Hepatocyte (in vitro differentiated cells): ENCODE results near the gene MPIG6B. TPM values are rescaled to one million over a fixed set of nuclear protein-coding genes. Genes with fewer than 3 reads are reported as not detected.

Experiments used
- DNase-seq: peaks from one replicate; pipeline ENCODE4 v3.0.0-alpha.2; 2016; ENCODE audit warnings: low spot score
- H2AFZ ChIP-seq: fragments of 200-600 bp; sonication (generic); 2 replicates; pipeline ENCODE4 v1.6.0; 2016; ENCODE audit warnings: antibody characterized with exemption, mild to moderate bottlenecking
- H3K27ac ChIP-seq: fragments of 200-600 bp; sonication (generic); 2 replicates; pipeline ENCODE4 v1.5.1; 2016; ENCODE audit warnings: mild to moderate bottlenecking
- H3K27me3 ChIP-seq: fragments of 200-600 bp; sonication (generic); 2 replicates; pipeline ENCODE4 v1.6.1; 2016
- H3K36me3 ChIP-seq: fragments of 200-600 bp; sonication (generic); replicated peaks from 2 replicates; pipeline ENCODE4 v1.5.1; 2016; ENCODE audit warnings: low read depth; ENCODE audit not compliant: insufficient read depth
- H3K4me1 ChIP-seq: fragments of 200-600 bp; sonication (generic); 2 replicates; pipeline ENCODE4 v1.5.1; 2016; ENCODE audit warnings: mild to moderate bottlenecking, moderate library complexity; ENCODE audit not compliant: insufficient read depth
- H3K4me2 ChIP-seq: fragments of 200-600 bp; sonication (generic); 2 replicates; pipeline ENCODE4 v1.6.0; 2016
- H3K4me3 ChIP-seq: fragments of 200-600 bp; sonication (generic); 2 replicates; pipeline ENCODE4 v1.5.1; 2016; ENCODE audit warnings: mild to moderate bottlenecking
- H3K79me2 ChIP-seq: fragments of 200-600 bp; sonication (generic); 2 replicates; pipeline ENCODE4 v1.6.0; 2017; ENCODE audit warnings: mild to moderate bottlenecking
- H3K9me2 ChIP-seq: fragments of 200-600 bp; sonication (generic); replicated peaks from 2 replicates; pipeline ENCODE4 v1.6.0; 2017; ENCODE audit warnings: mild to moderate bottlenecking; ENCODE audit not compliant: insufficient read depth
- H3K9me3 ChIP-seq: fragments of 200-600 bp; sonication (generic); 2 replicates; pipeline ENCODE4 v1.5.1; 2016; ENCODE audit warnings: low read depth, mild to moderate bottlenecking
- H4K20me1 ChIP-seq: fragments of 200-600 bp; sonication (generic); 2 replicates; pipeline ENCODE4 v1.6.0; 2016; ENCODE audit warnings: mild to moderate bottlenecking; ENCODE audit not compliant: insufficient read depth, poor library complexity, severe bottlenecking
- CTCF ChIP-seq: fragments of 200-600 bp; sonication (generic); IDR thresholded peaks from 2 replicates; pipeline ENCODE4 v1.5.1; 2016; ENCODE audit warnings: antibody characterized with exemption, mild to moderate bottlenecking; ENCODE audit not compliant: poor library complexity
- EZH2 ChIP-seq: fragments of 200-600 bp; sonication (generic); IDR thresholded peaks from 2 replicates; pipeline ENCODE4 v1.6.1; 2016; ENCODE audit warnings: antibody characterized with exemption, mild to moderate bottlenecking, borderline replicate concordance
- EZH2phosphoT487 ChIP-seq: fragments of 200-600 bp; sonication (generic); IDR thresholded peaks from one replicate; pipeline ENCODE4 v1.6.1; 2018; ENCODE audit warnings: antibody characterized with exemption, mild to moderate bottlenecking, low read depth, moderate library complexity; ENCODE audit not compliant: unreplicated experiment, severe bottlenecking
- WGBS: methylation state at CpG from one replicate; pipeline ENCODE4 v1.1.6; 2016; ENCODE audit warnings: low lambda C conversion rate; ENCODE audit errors: missing lambda C conversion rate; 5-methylcytosine and 5-hydroxymethylcytosine counted together
- polyA plus RNA-seq: library from polyadenylated mRNA; unstranded; fragments of >200 nt; fragmentation: Nextera tagmentation; extraction: Ambion mirVana; gene quantifications from 2 replicates; pipeline ENCODE4 v1.2.1, GENCODE V29; 2016
- total RNA-seq: library from RNA; depleted of rRNA; stranded (reverse); fragments of >200 nt; gene quantifications from 2 replicates; pipeline ENCODE4 v1.2.3, GENCODE V29; 2014

Gene MPIG6B
- total and polyA plus RNA-seq, 2 experiments from 2014 or later: not detected

DNA sequence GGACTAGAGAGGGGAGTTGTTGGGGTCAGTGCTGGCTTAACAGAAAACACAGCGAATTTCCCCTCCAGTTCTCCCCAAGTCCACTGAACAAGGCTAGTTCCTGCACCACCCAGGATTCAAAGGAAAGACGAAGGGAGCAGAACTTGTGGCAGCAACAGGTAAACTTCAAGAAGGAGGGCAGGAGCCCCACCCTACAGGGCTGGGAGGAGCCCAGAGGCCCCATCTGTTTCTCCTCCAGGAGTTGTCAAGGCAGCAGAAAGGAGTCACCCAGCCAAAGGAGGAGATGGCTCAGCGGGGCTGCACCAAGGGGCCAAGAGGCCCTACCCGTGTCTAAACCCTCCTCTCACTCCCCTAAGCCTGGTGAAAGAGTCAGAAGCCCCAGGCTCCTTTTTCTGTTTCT, 41.0 kb downstream of the MPIG6B start:
- no peaks in the 10 kb centered on the region for H3K36me3 ChIP-seq
- no peak for TF ChIP-seq CTCF
- no peak for TF ChIP-seq EZH2
- no peak for TF ChIP-seq EZH2phosphoT487
- H3K27ac ChIP-seq: no peak overlapping the region
- H3K9me3 ChIP-seq: no peaks in the 10 kb centered on the region
- no peaks in the 10 kb centered on the region for H3K79me2 ChIP-seq
- H4K20me1 ChIP-seq: no peaks in the 10 kb centered on the region
- H3K4me2 ChIP-seq: no peak overlapping the region
- H2AFZ ChIP-seq: no peak overlapping the region
- H3K27me3 ChIP-seq: no peaks in the 10 kb centered on the region
- WGBS: 76% methylated on average over 4 of the region's 4 CpGs
- H3K4me1 ChIP-seq: peaks cover 8% of the 10 kb centered on the region
- H3K4me3 ChIP-seq: no peak overlapping the region
- no peak for DNase-seq
- H3K9me2 ChIP-seq: no peaks in the 10 kb centered on the region

DNA sequence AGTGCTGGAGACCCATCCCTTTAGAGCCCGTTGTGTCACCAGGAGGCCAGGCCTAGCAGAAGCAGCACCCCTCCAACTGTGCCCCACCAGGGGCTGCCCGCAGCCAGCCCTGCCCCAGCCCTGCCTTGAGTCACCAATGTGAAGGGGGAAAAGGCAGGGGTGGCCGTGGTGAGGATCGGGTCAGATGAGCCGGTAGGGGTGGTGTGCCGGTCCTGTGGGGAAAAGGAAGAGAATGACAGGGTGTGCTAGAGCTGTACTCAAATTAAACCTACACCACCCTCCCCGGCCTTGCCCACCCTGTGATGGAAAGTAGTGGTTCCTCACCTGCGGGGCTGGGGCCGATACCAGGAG, 42.4 kb downstream of the MPIG6B start:
- no peaks in the 10 kb centered on the region for H4K20me1 ChIP-seq
- H3K27me3 ChIP-seq: no peaks in the 10 kb centered on the region
- TF ChIP-seq EZH2: no peak
- TF ChIP-seq EZH2phosphoT487: no peak
- no peak for TF ChIP-seq CTCF
- no peak overlapping the region for H2AFZ ChIP-seq
- no peak for DNase-seq
- no peaks in the 10 kb centered on the region for H3K36me3 ChIP-seq
- H3K4me1 ChIP-seq: peaks cover 8% of the 10 kb centered on the region
- H3K79me2 ChIP-seq: no peaks in the 10 kb centered on the region
- 92% methylated on average over 9 of the region's 9 CpGs for WGBS
- H3K4me2 ChIP-seq: no peak overlapping the region
- no peaks in the 10 kb centered on the region for H3K9me3 ChIP-seq
- no peaks in the 10 kb centered on the region for H3K9me2 ChIP-seq
- no peak overlapping the region for H3K27ac ChIP-seq
- no peak overlapping the region for H3K4me3 ChIP-seq

DNA sequence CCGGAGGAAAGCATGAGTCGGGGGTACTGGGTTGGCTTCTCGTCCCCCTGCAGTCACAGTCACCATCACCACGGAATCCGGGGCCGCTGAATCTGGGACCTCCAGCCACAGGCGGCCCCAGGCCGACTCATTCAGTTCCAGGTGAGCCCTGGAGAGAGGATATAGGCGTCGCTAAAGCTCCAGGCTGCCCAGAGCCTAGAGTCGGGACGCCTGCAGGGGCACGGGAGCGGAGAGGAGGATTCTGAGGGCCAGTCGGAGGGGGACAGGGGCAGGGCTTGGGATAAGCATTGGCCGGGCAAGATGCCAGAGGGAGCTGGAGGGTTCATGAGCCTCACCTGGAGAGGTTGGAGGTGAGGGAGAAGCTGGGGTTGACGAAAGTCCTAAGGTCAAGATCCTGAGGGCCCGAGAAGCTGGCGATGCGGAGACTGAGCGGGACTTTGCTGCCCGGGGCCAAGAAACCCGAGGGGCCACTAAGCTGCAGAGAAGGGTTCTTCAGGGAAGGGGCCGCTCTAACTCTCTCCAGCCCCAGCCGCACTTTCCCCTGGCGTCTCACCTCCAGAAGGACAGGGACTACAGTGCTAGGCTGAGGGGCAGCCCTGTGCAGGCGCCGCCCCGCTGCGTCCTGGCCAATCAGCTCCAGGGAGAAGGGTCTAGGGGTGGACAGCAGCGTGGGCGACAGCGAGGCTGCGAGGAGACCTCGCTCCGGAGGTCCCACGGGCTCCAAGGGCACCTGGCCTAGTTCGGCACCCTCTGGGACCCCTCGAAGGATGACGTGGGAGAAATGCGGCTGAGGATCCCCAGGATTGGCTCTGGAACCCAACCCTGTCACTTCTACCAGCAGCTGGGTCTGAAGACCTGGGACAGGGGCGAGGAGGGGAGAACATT, 43.0 kb downstream of the MPIG6B start:
- Histone ChIP-seq H3K79me2 (no peaks in the 10 kb centered on the region), H4K20me1 (no peaks in the 10 kb centered on the region), H3K27me3 (no peaks in the 10 kb centered on the region), H3K36me3 (no peaks in the 10 kb centered on the region), H3K4me2 (peak overlapping the region; percentile 48), H2AFZ (no peak overlapping the region), H3K4me1 (peaks cover 8% of the 10 kb centered on the region), H3K27ac (no peak overlapping the region), H3K4me3 (no peak overlapping the region), H3K9me2 (no peaks in the 10 kb centered on the region), H3K9me3 (no peaks in the 10 kb centered on the region)
- no peak for DNase-seq
- WGBS: 73% methylated on average over 39 of the region's 42 CpGs
- TF ChIP-seq EZH2: no peak
- no peak for TF ChIP-seq EZH2phosphoT487
- TF ChIP-seq CTCF: no peak
